NCI-H526 treated with DMSO at 0.1 percent for 48 hours (cell line): Measurements from ENCODE around the gene TMEM156.

Source experiments
- DNase-seq: peaks from one replicate; lab custom pipeline; 2025; lab: John Stamatoyannopoulos, UW

The TMEM156 gene

GRCh38 chr4:38925492-38926413 is 106.5 kb downstream of the TMEM156 start:
- peak; percentile 6 for DNase-seq

GRCh38 chr4:38924353-38924752 is 107.9 kb downstream of the TMEM156 start:
- DNase-seq, result no peak

- no peak for DNase-seq
Observed at GRCh38 chr4:38923746-38924145, 108.5 kb downstream of the TMEM156 start.

- DNase-seq, result no peak
Observed at GRCh38 chr4:38921151-38921550, 111.1 kb downstream of the TMEM156 start.

GRCh38 chr4:38920677-38921076 is 111.5 kb downstream of the TMEM156 start:
- DNase-seq, result no peak

GRCh38 chr4:38920186-38920585 is 112.0 kb downstream of the TMEM156 start:
- no peak for DNase-seq

GRCh38 chr4:38919494-38919893 is 112.7 kb downstream of the TMEM156 start:
- DNase-seq, result no peak

GRCh38 chr4:38917481-38918025 is 114.7 kb downstream of the TMEM156 start:
- no peak for DNase-seq
